HG03378 (cell line): ENCODE data around the gene DLGAP1.

Experiments
- ATAC-seq: cut with Tn5 transposase; IDR thresholded peaks from one replicate; pipeline ENCODE4 v1.9.1; 2021; ENCODE audit warnings: mild to moderate bottlenecking, moderate library complexity; ENCODE audit not compliant: unreplicated experiment

Gene DLGAP1

DNA sequence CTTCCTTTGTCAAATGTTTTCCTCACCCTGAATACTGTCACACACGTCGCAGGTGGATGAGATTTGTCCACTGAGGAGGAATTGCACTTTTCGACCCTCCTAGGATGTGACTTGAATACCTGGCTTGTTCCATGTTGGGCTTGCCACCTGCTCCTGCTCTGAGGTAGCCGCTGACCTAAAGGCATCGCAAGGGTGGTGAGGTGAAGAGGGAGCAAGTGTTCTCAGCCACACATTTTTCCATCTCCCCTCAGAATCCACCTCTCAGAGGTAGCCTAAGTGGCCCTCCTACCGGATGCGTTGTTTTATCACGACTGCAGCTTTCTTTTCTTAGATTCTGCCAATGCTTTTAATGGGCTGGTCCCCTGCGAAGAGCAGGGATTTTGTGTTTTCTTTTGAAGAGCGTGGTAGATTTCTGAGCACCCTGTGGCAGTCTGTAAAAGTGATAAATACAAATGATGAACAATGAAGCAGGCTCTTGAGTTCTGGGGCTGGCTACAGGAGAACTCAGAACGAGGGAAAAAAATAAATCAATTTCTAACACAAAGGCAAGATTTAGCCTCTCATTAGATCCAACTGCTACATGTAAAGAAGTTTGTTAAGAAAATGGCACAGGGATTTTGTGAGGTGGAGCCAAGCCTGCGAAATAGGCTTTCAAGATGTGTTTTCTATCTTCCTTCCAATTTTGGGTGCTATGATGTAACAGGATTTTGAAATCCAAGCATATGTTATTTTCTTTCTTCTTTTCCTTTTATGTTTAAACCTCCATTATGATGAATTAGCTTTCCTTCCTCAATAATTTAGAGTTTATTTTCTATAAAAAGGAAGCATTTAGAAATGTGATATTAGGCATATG is 618.4 kb downstream of the DLGAP1 start:
- no peak for ATAC-seq

DNA sequence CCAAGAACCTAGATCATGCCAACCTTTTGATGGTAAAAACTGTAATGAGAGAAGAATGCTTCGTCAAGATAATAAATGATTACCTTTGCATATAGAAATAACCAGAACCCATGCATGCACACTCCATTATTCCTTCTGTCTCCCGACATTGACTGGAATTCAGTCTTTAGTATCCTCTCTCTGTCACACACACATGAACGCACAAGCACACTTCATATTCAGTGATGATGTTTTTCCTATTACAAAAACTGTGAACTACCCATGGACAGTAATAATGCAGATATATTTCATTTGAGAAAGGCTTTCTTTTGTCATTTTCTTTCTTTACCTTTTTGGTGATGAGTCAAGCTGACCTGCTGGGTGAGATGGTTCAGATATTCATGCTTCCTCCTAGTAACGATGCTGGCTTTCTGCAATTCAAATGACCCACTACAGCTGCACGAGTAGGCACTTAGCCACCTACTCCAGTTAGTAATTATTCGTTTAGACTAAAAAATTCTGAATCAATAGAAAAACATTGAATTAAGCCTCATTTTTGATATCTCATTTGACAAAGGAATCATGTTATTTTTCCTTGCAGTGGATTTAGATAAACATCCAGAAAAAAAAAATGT is 623.0 kb downstream of the DLGAP1 start:
- no peak for ATAC-seq

GRCh38 chr18:3830604-3831003 is 624.5 kb downstream of the DLGAP1 start:
- no peak for ATAC-seq

- no peak for ATAC-seq
These were observed 627.8 kb downstream of the DLGAP1 start for GRCh38 chr18:3827236-3827845.

DNA sequence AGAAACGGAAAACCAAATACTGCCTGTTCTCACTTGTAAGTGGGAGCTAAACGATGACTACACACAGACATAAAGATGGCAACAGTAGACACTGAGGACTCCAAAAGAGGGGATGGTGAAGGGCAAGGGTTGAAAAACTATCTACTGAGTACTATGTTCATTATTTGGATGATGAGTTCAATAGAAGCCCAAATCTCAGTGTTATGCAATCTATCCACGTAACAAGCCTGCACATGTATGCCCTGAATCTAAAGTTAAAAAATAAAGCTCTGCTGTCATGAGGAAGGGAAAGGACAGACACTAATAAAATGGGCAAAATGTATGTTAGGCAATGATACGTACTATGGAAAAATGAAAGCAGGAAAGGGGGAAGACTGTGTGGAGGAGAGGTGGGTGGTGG is 629.1 kb downstream of the DLGAP1 start:
- ATAC-seq = no peak

DNA sequence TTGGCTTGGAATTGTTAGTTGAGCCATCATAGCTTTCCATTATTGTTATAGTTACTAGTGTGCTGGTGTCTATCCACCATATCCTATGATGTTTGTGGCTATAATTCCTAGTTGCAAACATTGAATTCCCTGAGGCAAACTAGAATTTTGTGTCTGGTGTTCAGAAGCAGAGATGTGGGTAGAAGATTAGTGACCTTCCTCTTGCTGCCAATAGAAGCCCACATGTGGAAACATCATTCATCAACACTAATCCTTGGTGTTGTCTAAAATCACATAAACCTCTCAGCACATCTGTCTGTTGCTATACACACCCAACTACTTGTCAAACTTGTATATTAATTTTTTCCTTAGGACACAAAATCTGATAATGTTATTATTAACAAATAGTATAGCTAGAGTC is 631.0 kb downstream of the DLGAP1 start:
- ATAC-seq = no peak

GRCh38 chr18:3823073-3823472 is 632.0 kb downstream of the DLGAP1 start:
- ATAC-seq = no peak

- no peak for ATAC-seq
These were observed 633.6 kb downstream of the DLGAP1 start for GRCh38 chr18:3821524-3821923.

DNA sequence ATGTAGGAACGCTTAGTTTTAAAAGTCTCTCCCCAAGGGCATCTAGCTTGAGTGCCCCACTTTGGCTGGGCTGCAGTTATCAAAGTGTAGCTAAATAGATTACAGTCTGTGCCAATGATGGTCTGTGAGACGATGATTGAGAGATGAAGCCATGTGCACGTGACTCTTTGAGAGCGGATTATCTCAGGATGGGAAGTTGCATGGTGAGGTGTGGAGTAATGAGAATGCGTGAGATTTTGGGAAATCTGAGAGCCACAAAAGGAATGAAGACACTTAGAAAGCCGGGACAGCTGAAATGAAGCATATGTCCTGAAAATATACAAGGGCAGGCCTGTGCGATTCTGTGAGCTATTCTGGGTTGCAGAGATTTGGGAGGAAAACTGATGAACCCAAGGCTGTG is 635.1 kb downstream of the DLGAP1 start:
- ATAC-seq = no peak

GRCh38 chr18:3816610-3817363 is 638.3 kb downstream of the DLGAP1 start:
- no peak for ATAC-seq

GRCh38 chr18:3815991-3816390 is 639.1 kb downstream of the DLGAP1 start:
- no peak for ATAC-seq

- ATAC-seq = no peak
These were observed 640.3 kb downstream of the DLGAP1 start for GRCh38 chr18:3814816-3815215.

DNA sequence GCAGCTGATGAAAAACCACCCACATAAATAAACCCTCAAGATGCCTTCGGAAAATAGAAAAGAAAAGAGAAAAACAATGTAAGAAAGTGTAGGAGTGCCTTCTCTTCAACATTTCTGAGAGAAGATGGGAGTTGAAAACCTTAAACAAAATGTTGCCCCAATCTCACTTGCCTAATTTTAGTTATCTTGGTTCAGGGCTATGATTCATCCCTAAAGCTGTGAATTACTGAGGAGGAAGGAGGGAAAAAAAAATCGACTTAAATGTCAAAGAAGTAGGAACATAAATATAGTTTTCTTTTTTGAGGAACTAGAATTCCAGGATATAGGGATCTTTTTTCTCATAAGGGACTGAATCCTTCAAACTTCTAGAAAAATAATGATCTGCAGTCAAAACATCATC is 644.8 kb downstream of the DLGAP1 start:
- ATAC-seq = no peak

DNA sequence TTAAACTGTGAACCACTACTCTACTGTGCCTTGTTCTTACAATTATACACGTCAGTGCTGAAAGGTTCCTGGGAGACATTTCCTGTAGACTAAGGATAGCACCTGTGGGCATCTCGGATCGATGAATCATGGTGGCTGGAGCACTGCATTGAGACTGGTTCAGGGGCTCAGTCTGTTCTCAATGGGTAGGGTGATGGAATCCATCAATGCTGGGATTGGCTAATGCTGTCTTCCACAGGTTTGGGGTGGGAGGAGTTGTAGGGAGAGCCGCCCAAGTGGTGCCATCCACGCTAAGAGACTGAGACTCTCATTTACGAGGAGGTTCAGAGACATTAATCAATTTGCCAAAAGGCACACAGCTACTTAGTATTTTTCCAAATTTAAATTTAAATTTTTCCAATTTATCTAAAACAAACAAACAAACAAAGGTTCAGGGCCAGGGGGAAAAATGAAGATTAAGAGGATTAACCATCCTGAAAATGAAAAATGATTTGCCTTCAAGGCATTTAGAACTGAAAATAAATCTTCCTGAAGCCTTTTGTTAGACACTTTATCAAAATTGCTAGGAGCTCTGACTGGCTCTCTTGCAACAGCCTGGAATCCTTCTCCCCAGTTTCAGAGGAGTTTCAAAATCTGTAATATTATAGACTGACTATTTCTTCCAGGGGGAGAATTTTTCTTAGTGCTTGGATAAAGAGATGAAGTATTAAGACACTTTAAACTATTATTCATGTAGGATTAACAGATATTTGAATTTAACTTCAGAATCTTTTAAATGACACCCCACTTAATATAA is 645.9 kb downstream of the DLGAP1 start:
- no peak for ATAC-seq

GRCh38 chr18:3806656-3807055 is 648.5 kb downstream of the DLGAP1 start:
- no peak for ATAC-seq

- no peak for ATAC-seq
These were observed 650.8 kb downstream of the DLGAP1 start for GRCh38 chr18:3804336-3804735.

DNA sequence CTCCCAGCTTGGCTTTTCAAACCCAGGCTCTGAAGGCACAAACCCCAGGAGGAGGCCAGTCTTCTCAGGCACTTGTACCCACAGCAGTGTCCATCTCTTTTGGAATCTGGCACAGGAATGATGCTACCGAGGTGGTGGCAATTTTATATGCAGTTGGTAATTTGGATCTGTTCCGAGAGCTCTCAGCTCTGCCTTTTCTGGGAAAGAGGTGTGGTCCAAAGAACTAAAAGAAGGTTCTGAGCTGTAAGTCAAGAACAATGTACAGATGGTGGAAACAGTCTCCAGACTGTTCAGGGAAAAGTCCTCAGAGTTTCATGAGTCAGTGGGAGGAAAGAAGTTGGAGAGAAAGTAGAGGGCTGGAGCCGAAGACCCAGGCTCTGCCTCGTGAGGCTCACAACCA is 651.8 kb downstream of the DLGAP1 start:
- ATAC-seq = no peak

DNA sequence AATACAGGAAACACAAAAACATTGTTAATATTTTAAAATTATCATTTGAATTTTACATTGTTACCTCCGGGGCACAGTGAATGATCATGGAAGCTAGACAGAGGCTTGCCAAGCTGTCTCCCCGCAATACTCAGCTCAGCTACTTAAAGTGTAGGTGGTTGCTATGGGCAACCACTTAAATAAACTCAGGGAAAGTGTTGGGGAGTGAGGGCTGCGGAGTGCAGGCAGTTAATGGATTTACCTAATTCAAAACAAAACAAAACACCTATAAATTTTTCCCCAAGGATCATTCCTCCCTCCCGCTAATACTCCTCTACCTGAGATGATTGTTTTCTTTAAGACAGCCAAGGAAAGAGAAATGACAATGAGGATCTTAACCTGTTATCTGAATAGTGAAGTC is 655.6 kb downstream of the DLGAP1 start:
- no peak for ATAC-seq

DNA sequence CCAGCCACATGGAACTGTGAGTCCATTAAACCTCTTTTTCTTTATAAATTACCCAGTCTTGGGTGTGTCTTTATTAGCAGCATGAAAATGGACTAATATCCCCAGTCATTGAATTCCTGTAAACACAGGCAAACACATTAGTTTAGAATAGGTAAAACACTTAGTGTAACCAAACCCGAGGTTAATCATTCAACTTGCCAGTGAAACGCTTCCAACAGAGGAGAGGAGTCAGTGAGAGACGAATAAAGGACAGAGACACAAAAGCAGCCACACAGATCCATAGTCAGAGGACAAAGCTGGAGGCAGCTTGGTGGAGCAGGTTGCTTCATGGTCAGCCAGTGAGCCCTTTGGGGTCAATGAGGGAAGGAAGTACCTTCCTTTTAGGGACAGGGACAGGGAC is 657.1 kb downstream of the DLGAP1 start:
- no peak for ATAC-seq

DNA sequence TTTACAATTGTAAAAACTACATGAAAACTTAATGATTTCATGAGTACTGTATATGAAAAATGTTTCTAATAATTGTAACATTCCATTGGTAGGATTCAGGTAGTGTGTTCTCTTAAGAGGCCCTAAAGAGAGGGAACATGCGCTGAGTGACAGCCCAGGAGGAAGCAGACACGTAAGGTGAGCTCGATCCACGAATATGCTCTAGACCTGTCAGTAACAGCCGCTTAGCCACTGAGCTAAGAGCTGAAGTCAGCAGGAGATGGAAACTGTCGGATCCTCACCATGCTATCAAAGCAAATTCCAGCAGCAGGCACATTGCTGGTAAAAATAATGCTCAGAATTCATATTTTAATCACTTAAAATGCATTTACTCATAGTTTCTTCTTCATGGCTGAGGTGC is 658.7 kb downstream of the DLGAP1 start:
- no peak for ATAC-seq
